K562 (cell line): ENCODE measurements around the gene ZNF69.
"Not testable (repeated sequence)": the region's sequence is repeated elsewhere in the genome, so short reads cannot be mapped to it uniquely, and the experiment has no call there.

Experiments
- HNRNPK ChIP-seq: fragments of 200-400 bp; formaldehyde crosslinking; IDR thresholded peaks from one replicate; pipeline ENCODE4 v1.6.1; 2018; ENCODE audit warnings: mild to moderate bottlenecking, low read depth, low read length; ENCODE audit not compliant: poor library complexity, severe bottlenecking
- HNRNPL ChIP-seq: fragments of 200-400 bp; formaldehyde crosslinking; IDR thresholded peaks from 2 replicates; pipeline ENCODE4 v1.6.1; 2017; ENCODE audit warnings: low read depth, mild to moderate bottlenecking, low read length
- JUND ChIP-seq, 2 experiments: IDR thresholded peaks; 2 replicates in 1 of 2; 3 replicates in 1 of 2; pipeline ENCODE4 v1.6.1; 2011; ENCODE audit warnings: borderline replicate concordance in 2 of 2, low read depth in 2 of 2, low read length in 2 of 2, improper control_type of control experiment in 1 of 2, missing biosample characterization in 1 of 2, missing genetic modification characterization in 1 of 2, missing genetic modification reagents in 1 of 2
- MAX ChIP-seq: sonication (generic); formaldehyde crosslinking; IDR thresholded peaks from 2 replicates; pipeline ENCODE4 v1.9.0; 2022; ENCODE audit warnings: mild to moderate bottlenecking, missing genetic modification reagents
- RFX7 ChIP-seq: fragments of 250-450 bp; sonication (Bioruptor Pico); IDR thresholded peaks from 2 replicates; pipeline ENCODE4 v1.5.1; 2021; ENCODE audit warnings: mild to moderate bottlenecking
- RNF2 ChIP-seq: sonication (generic); IDR thresholded peaks from 2 replicates; pipeline ENCODE4 v1.6.1; 2016
- SNAPC5 ChIP-seq: fragments of 250-450 bp; sonication (Bioruptor Pico); IDR thresholded peaks from 2 replicates; pipeline ENCODE4 v1.8.0; 2021; ENCODE audit warnings: moderate library complexity, mild to moderate bottlenecking, inconsistent platforms
- TCF7 ChIP-seq: sonication (generic); IDR thresholded peaks from 2 replicates; pipeline ENCODE4 v1.6.1; 2016; ENCODE audit warnings: antibody characterized with exemption, borderline replicate concordance
- TFAP4 ChIP-seq: sonication (generic); formaldehyde crosslinking; IDR thresholded peaks from 2 replicates; pipeline ENCODE4 v1.8.0; 2022; ENCODE audit warnings: missing genetic modification reagents, mild to moderate bottlenecking, moderate library complexity, borderline replicate concordance

- TF ChIP-seq HNRNPL; TCF7; RFX7; TFAP4 (CRISPR knock-in tag); RNF2; MAX (CRISPR knock-in tag); HNRNPK; JUND (IDR thresholded peaks at IDR 0.05; ENCODE audit: borderline replicate concordance, low read depth, low read length); JUND (tag; IDR thresholded peaks at IDR 0.05; ENCODE audit: borderline replicate concordance, low read depth, low read length); SNAPC5 (CRISPR knock-in tag): not testable (repeated sequence)
Observed at GRCh38 chr19:11879687-11880266, 7.8 kb upstream of the ZNF69 start.
